ENCODE results near the gene HBG1. TPM values are rescaled to one million over a fixed set of nuclear protein-coding genes. Genes with fewer than 3 reads are reported as not detected.
"Not testable (repeated sequence)": the region's sequence is repeated elsewhere in the genome, so short reads cannot be mapped to it uniquely, and the experiment has no call there.

Gene HBG1
- polyA plus RNA-seq, 4 donors, result 6.7 to 37.9 (median 9.1) TPM

GRCh38 chr11:5279471-5280090 lies 29.9 kb upstream of the HBG1 start:
- DNase-seq (ENCODE audit: low read depth in 4 of 4, low spot score in 3 of 4), result no peak

- no peak for DNase-seq (ENCODE audit: low read depth in 4 of 4, low spot score in 3 of 4)
These were observed 28.2 kb upstream of the HBG1 start for GRCh38 chr11:5277807-5278382.

GRCh38 chr11:5276697-5277096 lies 27.0 kb upstream of the HBG1 start:
- no peak for DNase-seq (ENCODE audit: low read depth in 4 of 4, low spot score in 3 of 4)

- DNase-seq (ENCODE audit: low read depth in 4 of 4, low spot score in 3 of 4), result no peak
These were observed 25.9 kb upstream of the HBG1 start for GRCh38 chr11:5275369-5276110.

- no peak for DNase-seq (ENCODE audit: low read depth in 4 of 4, low spot score in 3 of 4)
These were observed 24.7 kb upstream of the HBG1 start for GRCh38 chr11:5274395-5274794.

GRCh38 chr11:5272395-5273017 lies 22.8 kb upstream of the HBG1 start:
- no peak for DNase-seq (ENCODE audit: low read depth in 4 of 4, low spot score in 3 of 4)

GRCh38 chr11:5269715-5270147 lies 20.1 kb upstream of the HBG1 start, which contains the start of gene HBE1:
HBE1 (minus strand) TSS chr11:5269945; CDS start chr11:5269890, 55 bp downstream.
- DNase-seq (ENCODE audit: low read depth in 4 of 4, low spot score in 3 of 4), result no peak

- DNase-seq (ENCODE audit: low read depth in 4 of 4, low spot score in 3 of 4), result no peak
These were observed 17.4 kb upstream of the HBG1 start for GRCh38 chr11:5267033-5267563.

GRCh38 chr11:5266609-5267008 lies 17.0 kb upstream of the HBG1 start:
- no peak for DNase-seq (ENCODE audit: low read depth in 4 of 4, low spot score in 3 of 4)

GRCh38 chr11:5265832-5266231 lies 16.2 kb upstream of the HBG1 start:
- DNase-seq (ENCODE audit: low read depth in 4 of 4, low spot score in 3 of 4), result no peak

GRCh38 chr11:5258543-5259262 lies 9.0 kb upstream of the HBG1 start:
- DNase-seq (ENCODE audit: low read depth in 4 of 4, low spot score in 3 of 4), result no peak

GRCh38 chr11:5257296-5257695 lies 7.6 kb upstream of the HBG1 start:
- no peak for DNase-seq (ENCODE audit: low read depth in 4 of 4, low spot score in 3 of 4)

- DNase-seq (ENCODE audit: low read depth in 4 of 4, low spot score in 3 of 4), result not testable (repeated sequence)
These were observed 5.2 kb upstream of the HBG1 start, which contains the start of gene HBG2 for GRCh38 chr11:5254646-5255413. HBG2 (minus strand) TSS chr11:5254781; CDS start chr11:5254728, 53 bp downstream.

GRCh38 chr11:5254023-5254422 lies 4.4 kb upstream of the HBG1 start:
- DNase-seq (ENCODE audit: low read depth in 4 of 4, low spot score in 3 of 4), result not testable (repeated sequence)

- not testable (repeated sequence) for DNase-seq (ENCODE audit: low read depth in 4 of 4, low spot score in 3 of 4)
These were observed 3.8 kb upstream of the HBG1 start for GRCh38 chr11:5253440-5253839.

- DNase-seq (ENCODE audit: low read depth in 4 of 4, low spot score in 3 of 4), result no peak
These were observed 3.2 kb upstream of the HBG1 start for GRCh38 chr11:5252919-5253265.

- DNase-seq (ENCODE audit: low read depth in 4 of 4, low spot score in 3 of 4), result no peak
These were observed 2.7 kb upstream of the HBG1 start for GRCh38 chr11:5252192-5252918.

GRCh38 chr11:5251746-5252145 lies 2.1 kb upstream of the HBG1 start:
- DNase-seq (ENCODE audit: low read depth in 4 of 4, low spot score in 3 of 4), result no peak

Measured in left renal pelvis (tissue), 4 donors.